Esophagus squamous epithelium (tissue), 5 donors: ENCODE results near the gene ZNF638. TPM values are rescaled to one million over a fixed set of nuclear protein-coding genes. Genes with fewer than 3 reads are reported as not detected.

Experiments
- DNase-seq: peaks from one replicate; lab custom pipeline; 2025; lab: John Stamatoyannopoulos, UW
- H3K27ac ChIP-seq, 4 donors: fragments of 200-600 bp; sonication (generic); one replicate each; pipeline ENCODE4 v1.5.1; 2016 to 2019; ENCODE audit warnings: mild to moderate bottlenecking in 1 of 4
- H3K27me3 ChIP-seq, 4 donors: fragments of 200-600 bp; sonication (generic); 1 replicate in 3 of 4; 2 replicates in 1 of 4; pipeline versions ENCODE4 v1.5.1 to v1.6.0; 2017 to 2021; ENCODE audit warnings: antibody characterized with exemption in 1 of 4
- H3K36me3 ChIP-seq, 3 donors: fragments of 200-600 bp; sonication (generic); one replicate each; pipeline ENCODE4 v1.5.1; 2016 to 2019
- H3K4me1 ChIP-seq, 3 donors: fragments of 200-600 bp; sonication (generic); one replicate each; pipeline ENCODE4 v1.5.1; 2017 to 2019
- H3K4me3 ChIP-seq, 4 donors: fragments of 200-600 bp; sonication (generic); 1 replicate in 3 of 4; 2 replicates in 1 of 4; pipeline ENCODE4 v1.5.1; 2016 to 2019; ENCODE audit warnings: mild to moderate bottlenecking in 2 of 4, moderate library complexity in 1 of 4
- H3K9me3 ChIP-seq, 3 donors: fragments of 200-600 bp; sonication (generic); one replicate each; pipeline ENCODE4 v1.5.1; 2016 to 2019
- CTCF ChIP-seq, 6 experiments: fragments of 450-650 bp in 4 of 6; fragments of 200-600 bp in 2 of 6; sonication (generic) in 2 of 6; IDR thresholded peaks; one replicate each; pipeline ENCODE4 v1.5.1; 2016 to 2019; ENCODE audit warnings: antibody characterized with exemption in 6 of 6, mild to moderate bottlenecking in 4 of 6, moderate library complexity in 4 of 6
- POLR2A ChIP-seq, 4 donors: fragments of 450-650 bp; IDR thresholded peaks; one replicate each; pipeline ENCODE4 v1.6.1; 2017; ENCODE audit warnings: antibody characterized with exemption in 4 of 4, mild to moderate bottlenecking in 4 of 4, moderate library complexity in 3 of 4
- WGBS, 2 donors: methylation state at CpG; one replicate each; pipeline ENCODE4 v1.1.5; 2018; 5-methylcytosine and 5-hydroxymethylcytosine counted together
- intact Hi-C: fragments of 100-400 bp; cut with DNase I; formaldehyde crosslinking; loops from one replicate; pipeline ENCODE4 v1.15.0; 2022
- total RNA-seq, 4 donors: library from RNA; depleted of rRNA; stranded (reverse); fragments of >200 nt; gene quantifications; one replicate each; pipeline ENCODE4 v1.1.0, GENCODE V29; 2016
- donor health status: DM: yes; HTN: yes; CAD: no.

ZNF638 gene
- total RNA-seq, 4 donors from 2014 or later, result 67.3 to 133 (median 79.2) TPM

- Histone ChIP-seq H3K36me3 (no peaks in the 10 kb centered on the region), H3K4me1 (peaks cover 11 to 58% (median 27%) of the 10 kb centered on the region in 3 donors), H3K4me3 (no peak overlapping the region), H3K9me3 (peaks cover 0 to 7% (median 0%) of the 10 kb centered on the region in 3 donors), H3K27me3 (peaks cover 0 to 37% (median 0%) of the 10 kb centered on the region in 4 donors), H3K27ac (peak overlapping the region in 3 of 4 donors; percentile 61 to 63 (median 62))
- no peak for TF ChIP-seq CTCF (IDR thresholded peaks at IDR 0.05)
- TF ChIP-seq POLR2A (IDR thresholded peaks at IDR 0.05), result no peak
- intact Hi-C loops, result no loop called here
- 58 to 64% methylated on average over 6 to 7 of the region's 7 CpGs for WGBS, 2 donors
- DNase-seq, result no peak
Measured at GRCh38 chr2:71458413-71459083, 127.0 kb downstream of the ZNF638 start.

GRCh38 chr2:71459084-71459431 is 127.5 kb downstream of the ZNF638 start:
- Histone ChIP-seq H3K27me3 (peaks cover 0 to 37% (median 0%) of the 10 kb centered on the region in 4 donors), H3K9me3 (peaks cover 0 to 7% (median 0%) of the 10 kb centered on the region in 3 donors), H3K4me3 (no peak overlapping the region), H3K36me3 (no peaks in the 10 kb centered on the region), H3K27ac (peak overlapping the region in 2 of 4 donors; percentile 12 to 63), H3K4me1 (peaks cover 11 to 53% (median 22%) of the 10 kb centered on the region in 3 donors)
- intact Hi-C loops, result no loop called here
- TF ChIP-seq CTCF (IDR thresholded peaks at IDR 0.05), result no peak
- no peak for TF ChIP-seq POLR2A (IDR thresholded peaks at IDR 0.05)
- no peak for DNase-seq
- 64 to 69% methylated on average over 2 of the region's 2 CpGs for WGBS, 2 donors

- 79 to 87% methylated on average over 4 to 6 of the region's 6 CpGs for WGBS, 2 donors
- intact Hi-C loops, result no loop called here
- peaks cover 0 to 37% (median 0%) of the 10 kb centered on the region in 4 donors for H3K27me3 ChIP-seq
- peaks cover 11 to 43% (median 14%) of the 10 kb centered on the region in 3 donors for H3K4me1 ChIP-seq
- no peak for DNase-seq
- TF ChIP-seq POLR2A (IDR thresholded peaks at IDR 0.05), result no peak
- TF ChIP-seq CTCF (IDR thresholded peaks at IDR 0.05), result no peak
- peak overlapping the region in 1 of 4 donors; percentile 12 for H3K27ac ChIP-seq
- H3K9me3 ChIP-seq, result peaks cover 0 to 7% (median 0%) of the 10 kb centered on the region in 3 donors
- no peaks in the 10 kb centered on the region for H3K36me3 ChIP-seq
- no peak overlapping the region for H3K4me3 ChIP-seq
Measured at GRCh38 chr2:71460056-71460455, 128.5 kb downstream of the ZNF638 start.

- no peak for DNase-seq
- Histone ChIP-seq H3K4me3 (no peak overlapping the region), H3K9me3 (peaks cover 0 to 7% (median 0%) of the 10 kb centered on the region in 3 donors), H3K4me1 (peaks cover 8 to 42% (median 11%) of the 10 kb centered on the region in 3 donors), H3K27ac (no peak overlapping the region), H3K27me3 (peaks cover 0 to 39% (median under 1%) of the 10 kb centered on the region in 4 donors), H3K36me3 (no peaks in the 10 kb centered on the region)
- intact Hi-C loops, result no loop called here
- TF ChIP-seq CTCF (IDR thresholded peaks at IDR 0.05) (peak in 3 of 6 experiments; percentile 41 to 56 (median 47)), POLR2A (IDR thresholded peaks at IDR 0.05) (no peak)
- WGBS, 2 donors, result 50 to 56% methylated on average over 9 of the region's 9 CpGs
Measured at GRCh38 chr2:71460595-71461303, 129.2 kb downstream of the ZNF638 start.

GRCh38 chr2:71461304-71461671 is 129.7 kb downstream of the ZNF638 start:
- no peak for TF ChIP-seq POLR2A (IDR thresholded peaks at IDR 0.05)
- no peak for TF ChIP-seq CTCF (IDR thresholded peaks at IDR 0.05)
- H3K4me1 ChIP-seq, result peaks cover 9 to 42% (median 16%) of the 10 kb centered on the region in 3 donors
- 41 to 55% methylated on average over 5 of the region's 5 CpGs for WGBS, 2 donors
- peaks cover 0 to 42% (median 3%) of the 10 kb centered on the region in 4 donors for H3K27me3 ChIP-seq
- DNase-seq, result no peak
- H3K9me3 ChIP-seq, result peaks cover 0 to 7% (median 0%) of the 10 kb centered on the region in 3 donors
- intact Hi-C loops, result no loop called here
- H3K4me3 ChIP-seq, result no peak overlapping the region
- H3K27ac ChIP-seq, result no peak overlapping the region
- no peaks in the 10 kb centered on the region for H3K36me3 ChIP-seq
